ENCODE results near the gene CADM2.
"Not testable (repeated sequence)": the region's sequence is repeated elsewhere in the genome, so short reads cannot be mapped to it uniquely, and the experiment has no call there.

The CADM2 gene

GRCh38 chr3:85090495-85090894 is 131.7 kb downstream of the CADM2 start:
- H3K4me1 Mint-ChIP-seq = peaks cover 8% of the 10 kb centered on the region
- H3K36me3 Mint-ChIP-seq (ENCODE audit: low read depth) = no peaks in the 10 kb centered on the region

GRCh38 chr3:85100316-85100715 is 141.5 kb downstream of the CADM2 start:
- TF ChIP-seq CTCF (IDR thresholded peaks at IDR 0.05; ENCODE audit: unreplicated experiment in 3 of 3) = no peak
- no peaks in the 10 kb centered on the region for H3K27me3 Mint-ChIP-seq (ENCODE audit: low read depth)
- peak overlapping the region in 2 of 3 experiments; percentile 33 to 34 for H3K27ac Mint-ChIP-seq
- H3K36me3 Mint-ChIP-seq (ENCODE audit: low read depth) = no peaks in the 10 kb centered on the region
- peaks cover 9% of the 10 kb centered on the region for H3K4me1 Mint-ChIP-seq
- H3K9me3 Mint-ChIP-seq = peaks cover 6% of the 10 kb centered on the region
- no peak overlapping the region for H3K4me3 Mint-ChIP-seq

More at GRCh38 chr3:85090495-85090894, 131.7 kb downstream of the CADM2 start:
- no peak for TF ChIP-seq CTCF (IDR thresholded peaks at IDR 0.05; ENCODE audit: unreplicated experiment in 3 of 3)
- H3K9me3 Mint-ChIP-seq = no peaks in the 10 kb centered on the region
- H3K27ac Mint-ChIP-seq = no peak overlapping the region
- no peak overlapping the region for H3K4me3 Mint-ChIP-seq
- no peaks in the 10 kb centered on the region for H3K27me3 Mint-ChIP-seq (ENCODE audit: low read depth)

- no peak overlapping the region for H3K27ac Mint-ChIP-seq
- no peaks in the 10 kb centered on the region for H3K36me3 Mint-ChIP-seq (ENCODE audit: low read depth)
- H3K4me3 Mint-ChIP-seq = no peak overlapping the region
- TF ChIP-seq CTCF (IDR thresholded peaks at IDR 0.05; ENCODE audit: unreplicated experiment in 3 of 3) = no peak
- peaks cover 8% of the 10 kb centered on the region for H3K9me3 Mint-ChIP-seq
- peaks cover 9% of the 10 kb centered on the region for H3K4me1 Mint-ChIP-seq
- no peaks in the 10 kb centered on the region for H3K27me3 Mint-ChIP-seq (ENCODE audit: low read depth)
Observed at GRCh38 chr3:85102781-85103180, 144.0 kb downstream of the CADM2 start.

GRCh38 chr3:85110393-85110792 is 151.6 kb downstream of the CADM2 start:
- Mint-ChIP-seq H3K4me1 (no peaks in the 10 kb centered on the region), H3K4me3 (no peak overlapping the region), H3K27ac (no peak overlapping the region), H3K27me3 (ENCODE audit: low read depth) (no peaks in the 10 kb centered on the region), H3K9me3 (peaks cover 2% of the 10 kb centered on the region), H3K36me3 (ENCODE audit: low read depth) (no peaks in the 10 kb centered on the region)
- no peak for TF ChIP-seq CTCF (IDR thresholded peaks at IDR 0.05; ENCODE audit: unreplicated experiment in 3 of 3)

GRCh38 chr3:85120879-85121278 is 162.1 kb downstream of the CADM2 start:
- Mint-ChIP-seq H3K9me3 (peaks cover 3% of the 10 kb centered on the region), H3K27me3 (ENCODE audit: low read depth) (no peaks in the 10 kb centered on the region), H3K4me3 (no peak overlapping the region), H3K36me3 (ENCODE audit: low read depth) (no peaks in the 10 kb centered on the region), H3K4me1 (no peaks in the 10 kb centered on the region), H3K27ac (no peak overlapping the region)
- no peak for TF ChIP-seq CTCF (IDR thresholded peaks at IDR 0.05; ENCODE audit: unreplicated experiment in 3 of 3)

GRCh38 chr3:85132864-85133263 is 174.1 kb downstream of the CADM2 start:
- not testable (repeated sequence) for H3K36me3 Mint-ChIP-seq (ENCODE audit: low read depth); H3K9me3 Mint-ChIP-seq; H3K27me3 Mint-ChIP-seq (ENCODE audit: low read depth); H3K4me1 Mint-ChIP-seq; H3K4me3 Mint-ChIP-seq; H3K27ac Mint-ChIP-seq

- not testable (repeated sequence) for H3K9me3 Mint-ChIP-seq; H3K36me3 Mint-ChIP-seq (ENCODE audit: low read depth); H3K27me3 Mint-ChIP-seq (ENCODE audit: low read depth); H3K27ac Mint-ChIP-seq; H3K4me3 Mint-ChIP-seq; H3K4me1 Mint-ChIP-seq
Observed at GRCh38 chr3:85133691-85134420, 175.1 kb downstream of the CADM2 start.
